ENCODE measurements around the gene POLE2. TPM values are rescaled to one million over a fixed set of nuclear protein-coding genes. Genes with fewer than 3 reads are reported as not detected.

Gene POLE2
- total RNA-seq, 4 donors from 2014 or later = 0.39 to 0.83 (median 0.46) TPM; not detected in 1

- WGBS = 78% methylated on average over 8 of the region's 8 CpGs
- TF ChIP-seq EP300 (IDR thresholded peaks at IDR 0.05) (no peak), POLR2A (IDR thresholded peaks at IDR 0.05; ENCODE audit: low read depth) (no peak), POLR2AphosphoS5 (IDR thresholded peaks at IDR 0.05) (no peak), CTCF (IDR thresholded peaks at IDR 0.05) (no peak)
- no peaks in the 10 kb centered on the region for H3K9me3 ChIP-seq
- no peak overlapping the region for H3K4me3 ChIP-seq
- no peaks in the 10 kb centered on the region for H3K27me3 ChIP-seq
- no peak overlapping the region for H3K27ac ChIP-seq (replicated peaks in 1 of 4)
- DNase-seq (ENCODE audit: extremely low spot score) = no peak
- H3K4me1 ChIP-seq = peaks cover 7 to 39% (median 24%) of the 10 kb centered on the region in 4 donors
- intact Hi-C loops (cut with DNase I) = no loop called here
- H3K36me3 ChIP-seq = peaks cover 0 to 10% (median 0%) of the 10 kb centered on the region in 4 donors
Observed at GRCh38 chr14:49641697-49642129, 46.3 kb downstream of the POLE2 start.

GRCh38 chr14:49640540-49641417 lies 47.2 kb downstream of the POLE2 start:
- Histone ChIP-seq H3K4me1 (peaks cover 14 to 48% (median 34%) of the 10 kb centered on the region in 4 donors), H3K9me3 (no peaks in the 10 kb centered on the region), H3K27ac (replicated peaks in 1 of 4) (no peak overlapping the region), H3K27me3 (no peaks in the 10 kb centered on the region), H3K4me3 (no peak overlapping the region), H3K36me3 (peaks cover 0 to 13% (median 2%) of the 10 kb centered on the region in 4 donors)
- intact Hi-C loops (cut with DNase I) = no loop called here
- DNase-seq (ENCODE audit: extremely low spot score) = no peak
- TF ChIP-seq POLR2A (IDR thresholded peaks at IDR 0.05; ENCODE audit: low read depth) = no peak
- TF ChIP-seq CTCF (IDR thresholded peaks at IDR 0.05) = no peak
- no peak for TF ChIP-seq POLR2AphosphoS5 (IDR thresholded peaks at IDR 0.05)
- TF ChIP-seq EP300 (IDR thresholded peaks at IDR 0.05) = no peak
- WGBS = 94% methylated on average over 7 of the region's 7 CpGs

- intact Hi-C loops (cut with DNase I) = loop anchor here (5.0 to 10.0 kb wide), 3 partner anchors 55 to 477 kb away; partner anchors contain the start of genes KLHDC1, KLHDC2 and VCPKMT
- Histone ChIP-seq H3K27ac (replicated peaks in 1 of 4) (no peak overlapping the region), H3K27me3 (no peaks in the 10 kb centered on the region), H3K36me3 (peaks cover 0 to 13% (median 2%) of the 10 kb centered on the region in 4 donors), H3K4me1 (peaks cover 24 to 66% (median 35%) of the 10 kb centered on the region in 4 donors), H3K9me3 (no peaks in the 10 kb centered on the region), H3K4me3 (no peak overlapping the region)
- no peak for DNase-seq (ENCODE audit: extremely low spot score)
- TF ChIP-seq POLR2AphosphoS5 (IDR thresholded peaks at IDR 0.05) (no peak), POLR2A (IDR thresholded peaks at IDR 0.05; ENCODE audit: low read depth) (no peak), CTCF (IDR thresholded peaks at IDR 0.05) (no peak), EP300 (IDR thresholded peaks at IDR 0.05) (no peak)
- WGBS = 87% methylated on average over 3 of the region's 3 CpGs
Observed at GRCh38 chr14:49637534-49638078, 50.4 kb downstream of the POLE2 start.

- H3K9me3 ChIP-seq = no peaks in the 10 kb centered on the region
- H3K4me3 ChIP-seq = no peak overlapping the region
- peaks cover 0 to 13% (median 2%) of the 10 kb centered on the region in 4 donors for H3K36me3 ChIP-seq
- no peak for DNase-seq (ENCODE audit: extremely low spot score)
- H3K4me1 ChIP-seq = peaks cover 30 to 66% (median 35%) of the 10 kb centered on the region in 4 donors
- TF ChIP-seq POLR2AphosphoS5 (IDR thresholded peaks at IDR 0.05) (no peak), POLR2A (IDR thresholded peaks at IDR 0.05; ENCODE audit: low read depth) (no peak), EP300 (IDR thresholded peaks at IDR 0.05) (no peak), CTCF (IDR thresholded peaks at IDR 0.05) (no peak)
- no peak overlapping the region for H3K27ac ChIP-seq (replicated peaks in 1 of 4)
- intact Hi-C loops (cut with DNase I) = loop anchor here (5.0 to 10.0 kb wide), 3 partner anchors 55 to 478 kb away; partner anchors contain the start of genes KLHDC1, KLHDC2 and VCPKMT
- 95% methylated on average over 1 of the region's 1 CpG for WGBS
- H3K27me3 ChIP-seq = no peaks in the 10 kb centered on the region
Observed at GRCh38 chr14:49636866-49637265, 51.1 kb downstream of the POLE2 start.

Measured in esophagus muscularis mucosa (tissue), 4 donors.